Stimulated activated CD8-positive, alpha-beta memory T cell treated with anti-CD3 and anti-CD28 coated beads, Interleukin-12 subunit alpha, Interleukin-12 subunit beta, amount 100 ng/mL, for 4 hours (primary cell): ENCODE results near the gene TRAF1.
A peak's percentile ranks its signal among the peaks of the same experiment; 100 is the strongest.

ENCODE experiments used
- DNase-seq: peaks from one replicate; pipeline ENCODE4 v3.0.0-alpha.2; 2020; ENCODE audit warnings: low read depth

TRAF1 gene

DNA sequence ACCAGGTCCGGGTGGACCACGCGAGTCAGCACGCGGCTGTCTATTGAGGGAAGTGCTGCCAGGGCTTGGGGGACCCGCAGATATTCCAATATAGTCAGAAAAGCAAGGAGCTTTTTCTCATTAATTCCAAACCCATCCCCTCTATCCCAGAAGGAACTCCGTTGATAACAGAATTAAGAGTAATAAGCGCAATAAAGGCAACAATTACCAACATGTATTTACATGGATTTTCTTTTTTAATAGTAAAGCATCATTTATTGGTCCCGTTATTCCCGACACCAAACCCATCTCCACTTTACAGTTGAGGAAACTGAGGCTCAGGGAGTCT lies 57.3 kb downstream of the TRAF1 start:
- no peak for DNase-seq

DNA sequence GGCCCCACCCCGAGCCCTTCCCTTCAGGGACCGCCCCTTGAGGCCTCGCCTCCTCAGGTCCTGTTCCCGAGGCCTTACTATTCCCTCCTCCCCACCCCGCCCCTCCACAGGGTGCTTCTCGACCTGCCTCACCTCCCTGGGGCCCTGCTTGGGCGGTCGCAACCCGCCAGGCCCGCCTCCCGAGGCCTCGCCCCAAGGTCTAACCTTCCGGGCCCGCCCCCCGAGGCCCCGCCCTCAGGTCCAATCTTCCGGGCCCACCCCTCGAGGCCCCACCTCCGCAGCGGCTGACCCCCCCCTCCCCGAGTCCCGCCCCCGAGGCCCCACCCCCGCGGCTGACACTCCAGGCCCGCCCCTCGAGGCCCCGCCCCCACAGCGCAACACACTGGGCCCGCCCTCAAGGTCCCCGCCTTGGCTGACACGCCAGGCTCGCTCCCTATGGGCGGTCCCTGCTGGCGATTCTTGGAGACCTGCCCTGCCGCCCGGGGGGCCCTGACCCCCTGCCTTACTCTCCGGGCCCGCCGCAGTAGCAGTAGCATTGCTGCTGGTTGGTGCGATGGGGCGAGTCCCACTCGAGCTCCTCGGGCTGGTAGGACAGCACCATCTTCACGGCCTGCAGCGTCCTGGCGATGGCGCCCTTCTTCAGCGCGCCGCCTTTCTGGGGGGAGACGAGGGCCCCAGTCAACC lies 57.8 kb downstream of the TRAF1 start:
- DNase-seq: peak; percentile 94

- no peak for DNase-seq
Measured at GRCh38 chr9:120868339-120868675, 58.3 kb downstream of the TRAF1 start.

DNA sequence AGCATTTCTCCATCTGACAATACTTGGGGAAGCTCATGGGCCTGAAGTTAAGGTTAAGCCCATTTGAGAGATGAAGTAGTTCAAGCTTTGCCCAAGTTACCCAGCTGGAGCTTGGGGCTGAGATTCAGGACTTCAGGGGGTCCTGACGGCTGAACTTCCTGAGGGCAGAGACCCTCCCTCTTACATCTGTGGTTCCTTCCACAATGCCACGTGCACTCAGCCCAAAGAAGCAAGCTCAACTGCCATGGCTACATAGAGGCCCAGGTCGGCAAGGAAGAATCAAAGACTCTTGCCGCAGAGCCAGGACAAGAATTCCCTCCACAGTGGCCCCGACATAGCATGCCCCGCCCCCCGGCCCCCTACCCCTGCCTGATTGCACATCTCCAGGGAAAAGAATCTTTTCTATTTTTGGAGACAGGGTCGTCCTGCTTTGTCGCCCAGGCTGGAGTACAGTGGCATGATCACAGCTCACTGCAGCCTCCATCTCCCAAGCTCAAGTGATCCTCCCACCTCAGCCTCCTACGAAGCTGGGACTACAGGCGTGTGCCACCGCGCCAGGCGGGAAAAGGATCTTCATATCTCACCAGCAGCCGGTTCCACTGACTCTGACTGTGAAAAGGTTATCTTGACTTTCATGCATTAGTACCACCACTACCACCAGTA lies 58.8 kb downstream of the TRAF1 start:
- no peak for DNase-seq

DNA sequence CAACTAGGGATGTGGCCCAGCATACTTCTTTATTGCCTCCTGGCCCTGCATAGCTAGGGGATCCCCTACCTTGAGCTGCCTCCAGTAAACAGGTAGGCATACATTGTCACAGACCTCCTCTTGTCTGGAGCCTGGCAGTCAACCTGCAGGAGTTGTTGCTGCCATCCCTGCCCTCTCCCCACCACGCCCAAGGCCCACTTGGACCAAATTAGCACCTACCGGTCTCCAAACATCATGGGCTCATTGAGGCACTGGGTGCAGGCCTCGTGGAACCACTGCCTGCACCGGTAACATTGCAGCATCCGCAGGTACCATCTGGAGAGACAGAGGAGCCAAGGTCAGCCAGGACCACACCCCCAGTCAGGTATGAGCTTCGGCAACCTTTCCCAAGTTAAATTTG lies 59.9 kb downstream of the TRAF1 start:
- no peak for DNase-seq

GRCh38 chr9:120865809-120866208 lies 60.8 kb downstream of the TRAF1 start:
- DNase-seq: no peak

DNA sequence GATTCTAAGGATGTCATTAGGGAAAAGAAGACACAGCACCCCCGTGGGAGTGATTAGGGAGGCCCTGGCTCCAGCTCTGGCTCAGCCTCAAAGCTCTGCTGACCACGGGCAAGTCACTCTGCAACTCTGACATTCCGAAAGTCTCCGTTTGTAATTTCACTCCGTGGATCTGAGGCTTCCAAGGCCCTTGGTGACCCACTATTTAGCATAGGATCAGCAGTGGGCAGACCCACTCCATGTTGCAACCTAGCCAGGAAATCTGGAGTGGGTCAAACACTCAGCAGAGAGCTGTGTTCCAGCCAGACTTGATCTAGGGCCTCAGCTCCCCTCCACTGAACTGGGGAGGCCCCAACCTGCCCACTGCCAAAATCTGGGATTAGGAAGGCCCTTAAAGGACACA lies 61.4 kb downstream of the TRAF1 start:
- no peak for DNase-seq

DNA sequence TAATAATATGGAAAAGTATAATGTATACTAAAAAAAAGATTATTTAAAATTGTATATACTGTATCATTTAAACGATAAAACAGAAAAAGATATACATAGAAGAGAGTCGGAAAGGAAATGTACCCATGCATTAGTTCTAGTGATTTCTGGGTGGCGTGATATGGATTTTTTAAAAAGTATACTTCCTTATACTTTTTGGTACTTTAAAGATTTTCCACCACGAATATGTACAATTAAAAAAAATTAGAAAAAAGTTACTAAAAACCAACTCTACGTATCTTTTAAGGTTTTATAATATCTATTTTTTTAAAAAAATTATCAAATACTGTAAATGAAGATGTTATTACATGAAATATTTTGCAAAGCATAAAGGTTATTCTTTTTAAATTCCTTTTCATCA lies 61.9 kb downstream of the TRAF1 start:
- no peak for DNase-seq

DNA sequence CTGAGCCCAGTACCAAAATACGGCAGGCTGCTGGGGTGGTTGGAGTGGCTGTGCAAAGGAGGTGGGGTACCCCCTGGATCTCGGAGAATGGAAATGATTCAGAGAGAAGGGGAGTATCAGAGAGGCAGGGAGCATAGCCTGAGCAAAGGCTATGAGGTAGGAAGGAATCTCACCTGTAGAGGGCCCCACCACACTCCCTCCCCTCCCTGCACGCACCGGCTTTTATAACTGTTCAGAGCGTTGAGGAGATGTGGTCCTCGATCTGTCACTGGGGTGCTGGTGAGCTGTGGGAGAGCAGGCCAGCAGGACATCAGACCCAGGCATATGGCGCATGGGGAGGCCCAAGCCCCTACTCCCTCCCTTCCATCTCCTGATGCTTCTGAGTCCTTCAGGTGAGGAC lies 62.8 kb downstream of the TRAF1 start:
- no peak for DNase-seq

DNA sequence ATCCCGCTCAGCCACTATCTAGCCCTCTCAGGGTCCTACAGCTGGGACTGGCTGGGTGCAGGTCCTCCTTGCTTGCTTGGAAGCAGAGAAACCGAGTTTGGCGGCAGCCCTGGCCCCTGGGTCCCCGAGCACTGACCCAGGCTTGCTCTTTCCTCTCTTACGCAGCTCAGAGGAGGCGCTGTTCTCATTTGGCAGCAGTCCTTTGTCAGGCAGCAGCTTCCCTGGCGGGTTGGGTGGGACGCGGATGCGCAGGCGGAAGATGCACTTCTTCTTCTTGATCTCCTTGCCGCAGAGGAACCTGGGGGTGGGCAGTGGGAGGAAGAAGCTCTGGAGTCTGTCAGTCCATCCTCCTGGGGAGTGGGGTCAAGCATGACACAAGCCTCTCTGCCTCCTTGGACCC lies 64.1 kb downstream of the TRAF1 start:
- DNase-seq: no peak

GRCh38 chr9:120861935-120862334 lies 64.7 kb downstream of the TRAF1 start:
- no peak for DNase-seq

- no peak for DNase-seq
Measured at GRCh38 chr9:120860083-120860482, 66.5 kb downstream of the TRAF1 start.

DNA sequence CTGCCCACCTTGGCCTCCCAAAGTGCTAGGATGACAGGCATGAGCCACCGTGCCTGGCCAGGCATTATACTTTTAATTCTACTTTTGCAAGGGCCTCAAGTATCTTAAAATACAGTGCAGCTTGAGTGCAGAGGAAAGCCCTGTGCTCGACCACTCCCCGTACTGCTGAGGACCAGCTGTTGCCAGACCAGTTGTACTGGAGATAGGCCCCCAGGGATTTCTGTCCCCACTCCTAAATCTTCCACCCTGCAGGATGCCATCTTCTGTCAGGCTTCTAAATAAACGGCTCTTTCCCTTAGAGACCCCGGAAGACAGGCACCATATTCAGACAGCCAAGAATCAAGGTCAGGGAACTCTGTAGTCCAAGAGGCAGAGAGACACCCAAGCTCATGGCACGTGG lies 67.2 kb downstream of the TRAF1 start:
- DNase-seq: no peak

- no peak for DNase-seq
Measured at GRCh38 chr9:120857902-120858301, 68.7 kb downstream of the TRAF1 start.

DNA sequence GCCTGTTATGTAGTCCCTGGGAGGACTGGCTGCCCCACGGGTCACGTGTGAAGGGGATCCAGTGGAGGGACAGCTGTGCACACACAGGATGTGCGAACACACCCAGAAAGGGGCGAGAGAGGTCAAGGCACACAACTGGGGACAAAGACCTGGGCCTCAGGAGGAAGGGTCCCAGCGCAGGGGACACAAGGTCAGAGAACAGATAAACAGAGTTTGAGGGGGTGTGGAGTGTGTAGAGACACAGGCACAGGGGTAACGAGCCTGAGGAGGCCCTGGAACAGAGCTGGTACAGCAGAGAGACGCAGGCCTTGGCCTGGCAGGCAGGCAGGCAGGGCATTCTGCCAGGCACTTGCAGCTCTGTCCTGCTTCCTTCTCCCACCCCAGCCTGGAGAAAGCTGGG lies 69.1 kb downstream of the TRAF1 start:
- DNase-seq: no peak

DNA sequence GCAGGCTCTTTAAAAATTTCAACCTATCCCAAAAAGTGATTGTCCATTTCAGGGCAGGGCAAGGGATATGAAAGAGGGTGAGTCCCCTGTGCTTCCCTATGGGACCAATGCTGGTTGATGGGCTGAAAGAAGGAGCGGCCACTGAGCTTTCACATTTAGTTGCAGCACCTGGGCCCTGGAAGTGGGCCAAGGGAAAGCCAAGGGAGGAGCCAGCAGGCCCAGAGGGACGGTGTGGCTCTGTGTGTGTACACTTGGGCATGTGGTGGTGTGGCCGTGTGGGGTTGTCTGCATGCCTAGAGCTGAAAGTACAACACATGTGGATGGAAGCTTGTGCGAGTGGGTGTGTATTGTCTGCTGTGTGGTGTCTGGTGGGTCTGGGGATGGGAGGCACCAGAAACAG lies 69.9 kb downstream of the TRAF1 start:
- DNase-seq: no peak

- DNase-seq: no peak
Measured at GRCh38 chr9:120855827-120856670, 70.5 kb downstream of the TRAF1 start.

GRCh38 chr9:120854596-120855327 lies 71.8 kb downstream of the TRAF1 start:
- DNase-seq: no peak

GRCh38 chr9:120853198-120853597 lies 73.4 kb downstream of the TRAF1 start:
- DNase-seq: no peak
